IMR-90 (cell line): Measurements from ENCODE around the gene TFAM. TPM values are rescaled to one million over a fixed set of nuclear protein-coding genes. Genes with fewer than 3 reads are reported as not detected.

Experiments
- ATAC-seq: fragments of 200-7000 bp; cut with Tn5 transposase; 2 replicates; pipeline ENCODE4 v1.9.1; 2020; ENCODE audit warnings: low read depth, mild to moderate bottlenecking, moderate library complexity
- BruUV-seq: library from RNA; stranded (reverse); fragments of 400-500 nt; replicated peaks from 2 replicates; lab custom pipeline; 2021; lab: Mats Ljungman, UMichigan
- CTCF ChIA-PET: fragments of 300-600 bp; formaldehyde crosslinking; extraction: SDS; loops from one replicate; lab custom pipeline; 2021; ENCODE audit warnings: antibody characterized with exemption; lab: Yijun Ruan, JAX
- POLR2A ChIA-PET: fragments of 300-600 bp; sonication (Branson Sonifier 250); formaldehyde crosslinking; loops from one replicate; lab custom pipeline; 2022; ENCODE audit warnings: antibody characterized with exemption; ENCODE audit not compliant: unreplicated experiment; lab: Charles Lee
- DNase-seq: peaks from one replicate; pipeline ENCODE4 v3.0.0; 2013
- H2AFZ ChIP-seq: replicated peaks from 2 replicates; pipeline ENCODE3; 2013; ENCODE audit warnings: low read length, mild to moderate bottlenecking; ENCODE audit not compliant: poor library complexity
- H2AK5ac ChIP-seq: 2 replicates; pipeline ENCODE4 v1.6.1; 2013; ENCODE audit warnings: low read depth, low read length, inconsistent platforms
- H2AK9ac ChIP-seq: replicated peaks from 2 replicates; pipeline ENCODE3; 2013; ENCODE audit warnings: mild to moderate bottlenecking, low read depth, low read length, moderate library complexity; ENCODE audit not compliant: poor library complexity
- H2BK120ac ChIP-seq: 2 replicates; pipeline ENCODE4 v1.6.1; 2013; ENCODE audit warnings: low read depth, low read length, inconsistent platforms
- H2BK15ac ChIP-seq: 3 replicates; pipeline ENCODE4 v1.6.1; 2013; ENCODE audit warnings: low read depth, low read length, inconsistent platforms
- H2BK20ac ChIP-seq: 2 replicates; pipeline ENCODE4 v1.6.1; 2013; ENCODE audit warnings: low read depth, mild to moderate bottlenecking, inconsistent platforms, low read length, moderate library complexity
- H2BK5ac ChIP-seq: 2 replicates; pipeline ENCODE4 v1.6.1; 2013; ENCODE audit warnings: mild to moderate bottlenecking, low read depth, low read length, inconsistent platforms; ENCODE audit not compliant: poor library complexity, severe bottlenecking
- H3K14ac ChIP-seq: replicated peaks from 2 replicates; pipeline ENCODE4 v1.6.1; 2013; ENCODE audit warnings: low read depth, low read length, inconsistent platforms
- H3K18ac ChIP-seq: 2 replicates; pipeline ENCODE4 v1.6.1; 2013; ENCODE audit warnings: low read depth, low read length, control low read depth
- H3K23ac ChIP-seq: 2 replicates; pipeline ENCODE4 v1.6.1; 2013; ENCODE audit warnings: low read depth, low read length, inconsistent platforms
- H3K27ac ChIP-seq: 2 replicates; pipeline ENCODE4 v1.5.1; 2013; ENCODE audit warnings: mild to moderate bottlenecking, control low read depth, low read length; ENCODE audit not compliant: insufficient read depth
- H3K27me3 ChIP-seq: 2 replicates; pipeline ENCODE4 v1.6.1; 2013; ENCODE audit warnings: low read length; ENCODE audit not compliant: control insufficient read depth, insufficient read depth
- H3K36me3 ChIP-seq: 2 replicates; pipeline ENCODE4 v1.6.1; 2013; ENCODE audit warnings: low read length, mixed read lengths; ENCODE audit not compliant: control insufficient read depth, insufficient read depth
- H3K4ac ChIP-seq: 2 replicates; pipeline ENCODE4 v1.6.1; 2013; ENCODE audit warnings: low read depth, low read length, inconsistent platforms
- H3K4me1 ChIP-seq: 2 replicates; pipeline ENCODE4 v1.6.1; 2013; ENCODE audit warnings: low read length, mixed read lengths; ENCODE audit not compliant: control insufficient read depth, insufficient read depth
- H3K4me2 ChIP-seq: 2 replicates; pipeline ENCODE4 v1.6.1; 2013; ENCODE audit warnings: low read depth, mild to moderate bottlenecking, control low read depth, low read length, moderate library complexity
- H3K4me3 ChIP-seq: 2 replicates; pipeline ENCODE4 v1.5.1; 2013; ENCODE audit warnings: low read depth, mild to moderate bottlenecking, control low read depth, low read length, moderate library complexity; ENCODE audit not compliant: insufficient read depth
- H3K56ac ChIP-seq: 2 replicates; pipeline ENCODE4 v1.6.1; 2013; ENCODE audit warnings: low read length, inconsistent platforms; ENCODE audit not compliant: insufficient read depth; ENCODE audit errors: extremely low read depth
- H3K79me1 ChIP-seq, 2 experiments: 2 replicates each; pipeline ENCODE4 v1.6.1; 2013; ENCODE audit warnings: low read length in 2 of 2, inconsistent platforms in 1 of 2, low read depth in 1 of 2
- H3K9ac ChIP-seq: 2 replicates; pipeline ENCODE4 v1.6.1; 2013; ENCODE audit warnings: low read depth, low read length, control low read depth
- H3K9me1 ChIP-seq: 2 replicates; pipeline ENCODE4 v1.6.1; 2013; ENCODE audit warnings: low read length, inconsistent platforms; ENCODE audit not compliant: insufficient read depth
- H3K9me3 ChIP-seq: 2 replicates; pipeline ENCODE4 v1.6.1; 2013; ENCODE audit warnings: low read length; ENCODE audit not compliant: control insufficient read depth, insufficient read depth
- H4K20me1 ChIP-seq: 2 replicates; pipeline ENCODE4 v1.6.1; 2013; ENCODE audit warnings: low read length, inconsistent platforms; ENCODE audit not compliant: insufficient read depth
- H4K5ac ChIP-seq: 2 replicates; pipeline ENCODE4 v1.6.1; 2013; ENCODE audit warnings: mild to moderate bottlenecking, low read depth, low read length, control low read depth
- H4K8ac ChIP-seq, 2 experiments: 2 replicates each; pipeline ENCODE4 v1.6.1; 2013; ENCODE audit warnings: low read depth in 2 of 2, low read length in 2 of 2, control low read depth in 1 of 2, inconsistent platforms in 1 of 2
- H4K91ac ChIP-seq: 2 replicates; pipeline ENCODE4 v1.6.1; 2013; ENCODE audit warnings: low read depth, low read length, inconsistent platforms; ENCODE audit not compliant: insufficient read depth
- BHLHE40 ChIP-seq: fragments of 150-350 bp; IDR thresholded peaks from 2 replicates; pipeline ENCODE4 v1.6.1; 2016; ENCODE audit warnings: mild to moderate bottlenecking, low read depth, low read length
- CEBPB ChIP-seq: IDR thresholded peaks from 2 replicates; pipeline ENCODE4 v1.6.1; 2012; ENCODE audit warnings: low read depth, low read length, improper control_type of control experiment
- CHD1 ChIP-seq: IDR thresholded peaks from 2 replicates; pipeline ENCODE4 v1.6.1; 2012; ENCODE audit warnings: low read depth, low read length, improper control_type of control experiment
- FOS ChIP-seq: fragments of 150-350 bp; IDR thresholded peaks from 2 replicates; pipeline ENCODE4 v1.6.1; 2016; ENCODE audit warnings: low read depth, low read length
- MAFK ChIP-seq: IDR thresholded peaks from 2 replicates; pipeline ENCODE4 v1.6.1; 2012; ENCODE audit warnings: low read depth, low read length, improper control_type of control experiment
- MAZ ChIP-seq: IDR thresholded peaks from 2 replicates; pipeline ENCODE4 v1.6.1; 2012; ENCODE audit warnings: low read depth, mild to moderate bottlenecking, low read length, improper control_type of control experiment, moderate library complexity, borderline replicate concordance
- MXI1 ChIP-seq: IDR thresholded peaks from 2 replicates; pipeline ENCODE4 v1.6.1; 2012; ENCODE audit warnings: low read depth, mild to moderate bottlenecking, low read length, moderate library complexity, borderline replicate concordance
- NFE2L2 ChIP-seq: fragments of 150-350 bp; IDR thresholded peaks from 2 replicates; pipeline ENCODE4 v1.6.1; 2016; ENCODE audit warnings: low read depth, mild to moderate bottlenecking, low read length
- POLR2A ChIP-seq: IDR thresholded peaks from 2 replicates; pipeline ENCODE4 v1.6.1; 2012; ENCODE audit warnings: mild to moderate bottlenecking, low read depth, low read length
- RAD21 ChIP-seq: IDR thresholded peaks from 2 replicates; pipeline ENCODE4 v1.6.1; 2012; ENCODE audit warnings: low read length, improper control_type of control experiment
- RCOR1 ChIP-seq: IDR thresholded peaks from 2 replicates; pipeline ENCODE4 v1.6.1; 2012; ENCODE audit warnings: mild to moderate bottlenecking, low read length, improper control_type of control experiment; ENCODE audit not compliant: insufficient replicate concordance
- RFX5 ChIP-seq: IDR thresholded peaks from 2 replicates; pipeline ENCODE4 v1.8.0; 2012; ENCODE audit warnings: low read depth, mild to moderate bottlenecking, low read length, moderate library complexity
- SMC3 ChIP-seq: fragments of 150-350 bp; IDR thresholded peaks from 2 replicates; pipeline ENCODE4 v1.6.1; 2016; ENCODE audit warnings: low read depth, mild to moderate bottlenecking, antibody characterized with exemption, low read length, moderate library complexity
- WGBS, 2 experiments: methylation state at CpG; one replicate each; pipeline versions ENCODE4 v1.1.5 to v1.1.7; 2013; ENCODE audit warnings: missing lambda C conversion rate in 2 of 2; ENCODE audit not compliant: insufficient read length in 1 of 2; ENCODE audit errors: extremely low coverage in 2 of 2; 5-methylcytosine and 5-hydroxymethylcytosine counted together
- dilution Hi-C: fragments of 300-500 bp; cut with HindIII; formaldehyde crosslinking; loops from one replicate; pipeline ENCODE4 v1.14.3; 2018; ENCODE audit warnings: low sequenced_read_pairs; ENCODE audit not compliant: unreplicated experiment
- in situ Hi-C: fragments of 300-500 bp; cut with MboI; formaldehyde crosslinking; loops from 3 replicates; pipeline ENCODE4 v1.14.3; 2019; ENCODE audit warnings: low sequenced_read_pairs, inconsistent platforms, mixed read lengths
- intact Hi-C: fragments of 100-400 bp; cut with micrococcal nuclease; formaldehyde crosslinking; loops from 2 replicates; pipeline ENCODE4 v1.10.0; 2022
- polyA plus RNA-seq, 3 experiments: library from polyadenylated mRNA; depleted of rRNA; stranded (reverse); fragments of >200 nt; gene quantifications; 2 replicates each; pipeline ENCODE4 v1.2.3, GENCODE V29; 2012; ENCODE audit warnings: low replicate concordance in 1 of 3
- total RNA-seq: library from RNA; depleted of rRNA; stranded (reverse); fragments of >200 nt; gene quantifications from 2 replicates; pipeline ENCODE4 v1.2.3, GENCODE V29; 2012
- TF ChIP-seq, protein P1 (sequence below): fragments of 150-350 bp; IDR thresholded peaks from 2 replicates; pipeline ENCODE4 v1.6.1; 2017; ENCODE audit warnings: mild to moderate bottlenecking, antibody characterized with exemption, low read length, low read depth
- TF ChIP-seq, protein P2 (sequence below): conservative IDR thresholded peaks from 2 replicates; pipeline ENCODE4 v1.5.1; 2012; ENCODE audit warnings: mild to moderate bottlenecking, low read depth, low read length, improper control_type of control experiment
- TF ChIP-seq, protein P3 (sequence below): fragments of 150-350 bp; IDR thresholded peaks from 2 replicates; pipeline ENCODE4 v1.6.1; 2016; ENCODE audit warnings: low read depth, mild to moderate bottlenecking, low read length, moderate library complexity, borderline replicate concordance

TFAM gene
- total and polyA plus RNA-seq, 2 of the 4 experiments (the other 2 are of a cell fraction): 7.6 to 16.7 TPM

DNA sequence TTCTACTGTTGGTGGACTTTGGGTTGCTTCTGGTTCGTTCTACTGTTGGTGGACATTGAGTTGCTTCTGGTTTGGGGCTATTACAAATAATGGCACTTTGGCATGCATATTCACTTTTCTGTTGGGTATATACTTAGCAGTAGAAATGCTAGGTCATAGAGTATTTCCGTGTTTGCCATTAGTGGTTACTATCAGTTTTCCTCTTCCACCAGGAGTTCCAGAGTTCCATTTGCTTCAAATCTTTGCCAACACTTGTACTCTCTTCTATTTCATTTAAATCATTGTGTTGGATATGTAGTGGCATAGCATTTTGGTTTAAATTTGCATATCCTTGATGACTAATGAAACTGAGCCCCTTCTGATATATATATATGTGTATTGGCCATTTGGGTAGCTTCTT, 35.2 kb upstream of the TFAM start:
- no peak overlapping the region for H2AK5ac ChIP-seq
- ATAC-seq (no peak), DNase-seq (no peak)
- H3K9me3 ChIP-seq: no peaks in the 10 kb centered on the region
- no peak overlapping the region for H2BK20ac ChIP-seq
- no peak overlapping the region for H2AK9ac ChIP-seq
- H2BK15ac ChIP-seq: no peak overlapping the region
- TF ChIP-seq, protein P1, sequence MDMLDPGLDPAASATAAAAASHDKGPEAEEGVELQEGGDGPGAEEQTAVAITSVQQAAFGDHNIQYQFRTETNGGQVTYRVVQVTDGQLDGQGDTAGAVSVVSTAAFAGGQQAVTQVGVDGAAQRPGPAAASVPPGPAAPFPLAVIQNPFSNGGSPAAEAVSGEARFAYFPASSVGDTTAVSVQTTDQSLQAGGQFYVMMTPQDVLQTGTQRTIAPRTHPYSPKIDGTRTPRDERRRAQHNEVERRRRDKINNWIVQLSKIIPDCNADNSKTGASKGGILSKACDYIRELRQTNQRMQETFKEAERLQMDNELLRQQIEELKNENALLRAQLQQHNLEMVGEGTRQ: no peak
- TF ChIP-seq, protein P2, sequence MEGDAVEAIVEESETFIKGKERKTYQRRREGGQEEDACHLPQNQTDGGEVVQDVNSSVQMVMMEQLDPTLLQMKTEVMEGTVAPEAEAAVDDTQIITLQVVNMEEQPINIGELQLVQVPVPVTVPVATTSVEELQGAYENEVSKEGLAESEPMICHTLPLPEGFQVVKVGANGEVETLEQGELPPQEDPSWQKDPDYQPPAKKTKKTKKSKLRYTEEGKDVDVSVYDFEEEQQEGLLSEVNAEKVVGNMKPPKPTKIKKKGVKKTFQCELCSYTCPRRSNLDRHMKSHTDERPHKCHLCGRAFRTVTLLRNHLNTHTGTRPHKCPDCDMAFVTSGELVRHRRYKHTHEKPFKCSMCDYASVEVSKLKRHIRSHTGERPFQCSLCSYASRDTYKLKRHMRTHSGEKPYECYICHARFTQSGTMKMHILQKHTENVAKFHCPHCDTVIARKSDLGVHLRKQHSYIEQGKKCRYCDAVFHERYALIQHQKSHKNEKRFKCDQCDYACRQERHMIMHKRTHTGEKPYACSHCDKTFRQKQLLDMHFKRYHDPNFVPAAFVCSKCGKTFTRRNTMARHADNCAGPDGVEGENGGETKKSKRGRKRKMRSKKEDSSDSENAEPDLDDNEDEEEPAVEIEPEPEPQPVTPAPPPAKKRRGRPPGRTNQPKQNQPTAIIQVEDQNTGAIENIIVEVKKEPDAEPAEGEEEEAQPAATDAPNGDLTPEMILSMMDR: no peak
- TF ChIP-seq MAFK: no peak
- TF ChIP-seq RAD21: no peak
- TF ChIP-seq RFX5: no peak
- TF ChIP-seq MAZ: no peak
- no peak for TF ChIP-seq CEBPB
- no peak for TF ChIP-seq NFE2L2
- TF ChIP-seq, protein P3, sequence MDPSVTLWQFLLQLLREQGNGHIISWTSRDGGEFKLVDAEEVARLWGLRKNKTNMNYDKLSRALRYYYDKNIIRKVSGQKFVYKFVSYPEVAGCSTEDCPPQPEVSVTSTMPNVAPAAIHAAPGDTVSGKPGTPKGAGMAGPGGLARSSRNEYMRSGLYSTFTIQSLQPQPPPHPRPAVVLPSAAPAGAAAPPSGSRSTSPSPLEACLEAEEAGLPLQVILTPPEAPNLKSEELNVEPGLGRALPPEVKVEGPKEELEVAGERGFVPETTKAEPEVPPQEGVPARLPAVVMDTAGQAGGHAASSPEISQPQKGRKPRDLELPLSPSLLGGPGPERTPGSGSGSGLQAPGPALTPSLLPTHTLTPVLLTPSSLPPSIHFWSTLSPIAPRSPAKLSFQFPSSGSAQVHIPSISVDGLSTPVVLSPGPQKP: no peak
- TF ChIP-seq BHLHE40: no peak
- no peak for TF ChIP-seq FOS
- TF ChIP-seq RCOR1: no peak
- TF ChIP-seq SMC3: no peak
- no peak for TF ChIP-seq POLR2A
- no peak for TF ChIP-seq MXI1
- TF ChIP-seq CHD1: no peak
- H3K27ac ChIP-seq: no peak overlapping the region
- H3K4me1 ChIP-seq: peaks cover 6% of the 10 kb centered on the region
- H3K14ac ChIP-seq: no peak overlapping the region
- no peak overlapping the region for H3K4me2 ChIP-seq
- BruUV-seq: no TSS peak
- no peak overlapping the region for H2BK5ac ChIP-seq
- dilution Hi-C loops (no loop called here), in situ Hi-C loops (no loop called here), intact Hi-C loops (no loop called here)
- peaks cover 10% of the 10 kb centered on the region; the same call in 1 of the 2 replicates for H4K20me1 ChIP-seq
- H4K8ac ChIP-seq: no peak overlapping the region
- peaks cover 5% of the 10 kb centered on the region; the same call in 1 of the 2 replicates for H3K9me1 ChIP-seq
- H2BK120ac ChIP-seq: no peak overlapping the region
- H3K18ac ChIP-seq: no peak overlapping the region
- no peak overlapping the region for H3K23ac ChIP-seq
- H3K27me3 ChIP-seq: no peaks in the 10 kb centered on the region
- peaks cover 23 to 40% of the 10 kb centered on the region in 2 experiments for H3K79me1 ChIP-seq
- ChIA-PET CTCF (interaction anchor here (0.9 to 1.1 kb wide), 2 partner anchors 17 to 47 kb away, joined by 3 to 4 read pairs; no protein-coding TSS in a partner anchor), POLR2A (no interaction called here)
- no peaks in the 10 kb centered on the region for H3K36me3 ChIP-seq
- no peak overlapping the region for H3K9ac ChIP-seq
- H4K5ac ChIP-seq: no peak overlapping the region; the same call in 1 of the 2 replicates
- H2AFZ ChIP-seq: no peak overlapping the region
- WGBS, 2 experiments: no CpG with 5 or more reads among the region's 2 CpGs
- no peak overlapping the region for H4K91ac ChIP-seq
- H3K56ac ChIP-seq: no peak overlapping the region
- H3K4me3 ChIP-seq: no peak overlapping the region
- H3K4ac ChIP-seq: no peak overlapping the region
